ENCODE data around the gene NRF1.

NRF1 gene

DNA sequence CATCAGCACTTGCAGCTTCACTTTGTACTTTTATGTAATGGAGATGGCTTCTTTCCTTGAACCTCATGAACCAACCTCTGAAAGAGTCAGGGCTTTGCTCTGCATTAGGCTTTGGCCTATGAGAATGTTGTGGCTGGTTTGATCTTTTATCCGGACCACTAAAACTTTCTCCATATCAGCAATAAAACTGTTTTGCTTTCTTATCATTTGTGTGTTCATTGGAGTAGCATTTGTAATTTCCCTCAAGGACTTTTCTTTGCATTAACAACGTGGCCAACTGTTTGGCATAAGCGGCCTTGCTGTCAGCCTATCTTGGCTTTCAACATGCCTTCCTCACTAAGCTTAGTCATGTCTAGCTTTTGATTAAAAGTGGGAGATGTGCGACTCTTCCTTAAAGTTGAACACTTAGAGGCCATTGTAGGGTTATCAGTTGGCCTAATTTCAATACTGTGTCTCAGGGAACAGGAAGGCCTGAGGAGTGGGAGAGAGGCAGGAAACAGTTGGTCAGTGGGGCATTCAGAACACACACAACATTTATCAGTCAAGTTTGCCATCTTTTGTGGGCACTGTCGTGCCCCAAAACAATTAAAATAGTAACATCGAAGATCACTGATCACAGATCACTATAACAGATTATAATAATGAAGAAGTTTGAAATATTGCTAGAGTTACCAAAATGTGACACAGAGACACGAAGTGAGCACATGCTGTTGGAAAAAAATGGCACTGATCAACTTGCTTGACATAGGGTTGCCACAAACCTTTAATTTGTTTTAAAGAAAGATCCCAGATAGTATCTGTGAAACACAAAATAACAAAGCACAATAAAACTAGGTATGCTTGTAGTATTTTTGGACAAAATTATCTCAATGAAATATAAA, 64.7 kb downstream of the NRF1 start:
- TF ChIP-seq TAF1 (IDR thresholded peaks at IDR 0.05; ENCODE audit: borderline replicate concordance, insufficient read depth, low read length) (no peak), FOXP2 (optimal IDR thresholded peaks at IDR 0.05; ENCODE audit: borderline replicate concordance, extremely low read depth, extremely low read length, insufficient read depth) (no peak), POLR2AphosphoS5 (IDR thresholded peaks at IDR 0.05; ENCODE audit: low read depth, low read length) (no peak), SIN3A (IDR thresholded peaks at IDR 0.05; ENCODE audit: borderline replicate concordance, insufficient read depth, low read length) (no peak)
- TF ChIP-seq, protein P1, sequence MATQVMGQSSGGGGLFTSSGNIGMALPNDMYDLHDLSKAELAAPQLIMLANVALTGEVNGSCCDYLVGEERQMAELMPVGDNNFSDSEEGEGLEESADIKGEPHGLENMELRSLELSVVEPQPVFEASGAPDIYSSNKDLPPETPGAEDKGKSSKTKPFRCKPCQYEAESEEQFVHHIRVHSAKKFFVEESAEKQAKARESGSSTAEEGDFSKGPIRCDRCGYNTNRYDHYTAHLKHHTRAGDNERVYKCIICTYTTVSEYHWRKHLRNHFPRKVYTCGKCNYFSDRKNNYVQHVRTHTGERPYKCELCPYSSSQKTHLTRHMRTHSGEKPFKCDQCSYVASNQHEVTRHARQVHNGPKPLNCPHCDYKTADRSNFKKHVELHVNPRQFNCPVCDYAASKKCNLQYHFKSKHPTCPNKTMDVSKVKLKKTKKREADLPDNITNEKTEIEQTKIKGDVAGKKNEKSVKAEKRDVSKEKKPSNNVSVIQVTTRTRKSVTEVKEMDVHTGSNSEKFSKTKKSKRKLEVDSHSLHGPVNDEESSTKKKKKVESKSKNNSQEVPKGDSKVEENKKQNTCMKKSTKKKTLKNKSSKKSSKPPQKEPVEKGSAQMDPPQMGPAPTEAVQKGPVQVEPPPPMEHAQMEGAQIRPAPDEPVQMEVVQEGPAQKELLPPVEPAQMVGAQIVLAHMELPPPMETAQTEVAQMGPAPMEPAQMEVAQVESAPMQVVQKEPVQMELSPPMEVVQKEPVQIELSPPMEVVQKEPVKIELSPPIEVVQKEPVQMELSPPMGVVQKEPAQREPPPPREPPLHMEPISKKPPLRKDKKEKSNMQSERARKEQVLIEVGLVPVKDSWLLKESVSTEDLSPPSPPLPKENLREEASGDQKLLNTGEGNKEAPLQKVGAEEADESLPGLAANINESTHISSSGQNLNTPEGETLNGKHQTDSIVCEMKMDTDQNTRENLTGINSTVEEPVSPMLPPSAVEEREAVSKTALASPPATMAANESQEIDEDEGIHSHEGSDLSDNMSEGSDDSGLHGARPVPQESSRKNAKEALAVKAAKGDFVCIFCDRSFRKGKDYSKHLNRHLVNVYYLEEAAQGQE (IDR thresholded peaks at IDR 0.05; ENCODE audit: insufficient read depth in 1 of 2, low read depth in 2 of 2, low read length in 2 of 2) = no peak

DNA sequence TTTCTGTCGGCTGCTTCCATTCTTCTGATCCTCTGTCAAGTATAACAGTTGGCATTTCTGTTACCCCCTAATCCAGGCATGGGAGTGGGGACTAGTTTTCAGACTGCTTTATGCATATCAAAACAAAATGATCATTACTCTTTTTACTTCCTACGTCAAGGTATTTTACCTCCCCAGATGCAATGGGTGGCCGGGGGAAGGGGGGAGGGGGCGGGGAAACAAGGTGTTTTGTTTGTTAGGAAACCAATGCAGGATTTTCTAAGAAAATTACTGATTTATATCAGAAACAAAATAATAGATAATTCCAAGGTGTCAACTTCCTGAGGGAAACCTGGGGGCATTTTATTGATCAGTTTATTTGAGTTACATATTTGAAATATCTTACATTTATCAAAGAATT, 66.3 kb downstream of the NRF1 start:
- no peak for TF ChIP-seq SIN3A (IDR thresholded peaks at IDR 0.05; ENCODE audit: borderline replicate concordance, insufficient read depth, low read length)
- TF ChIP-seq TAF1 (IDR thresholded peaks at IDR 0.05; ENCODE audit: borderline replicate concordance, insufficient read depth, low read length) = no peak

DNA sequence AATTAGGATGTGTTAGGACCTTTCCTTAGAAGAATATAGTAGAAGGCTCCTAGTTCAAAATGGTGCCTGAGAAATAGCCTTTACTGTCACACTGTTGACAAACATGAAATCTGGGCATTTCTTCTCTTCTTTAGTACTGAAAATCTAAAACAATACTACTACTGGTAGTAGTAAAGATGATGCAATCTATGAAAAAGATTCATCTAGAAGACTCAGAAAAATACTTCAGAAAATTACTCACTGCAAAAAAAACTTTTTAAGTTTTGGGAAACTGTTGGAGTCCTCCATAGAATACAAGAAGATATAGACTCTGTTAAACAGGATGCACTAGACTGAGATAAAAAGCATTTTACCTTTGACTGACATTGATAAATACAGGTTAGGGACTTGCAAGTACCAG, 67.1 kb downstream of the NRF1 start:
- TF ChIP-seq FOXP2 (optimal IDR thresholded peaks at IDR 0.05; ENCODE audit: borderline replicate concordance, extremely low read depth, extremely low read length, insufficient read depth) = no peak
- TF ChIP-seq SIN3A (IDR thresholded peaks at IDR 0.05; ENCODE audit: borderline replicate concordance, insufficient read depth, low read length) = no peak
- no peak for TF ChIP-seq POLR2AphosphoS5 (IDR thresholded peaks at IDR 0.05; ENCODE audit: low read depth, low read length)
- no peak for TF ChIP-seq TAF1 (IDR thresholded peaks at IDR 0.05; ENCODE audit: borderline replicate concordance, insufficient read depth, low read length)
- TF ChIP-seq, protein P1 (IDR thresholded peaks at IDR 0.05; ENCODE audit: insufficient read depth in 1 of 2, low read depth in 2 of 2, low read length in 2 of 2) = no peak

DNA sequence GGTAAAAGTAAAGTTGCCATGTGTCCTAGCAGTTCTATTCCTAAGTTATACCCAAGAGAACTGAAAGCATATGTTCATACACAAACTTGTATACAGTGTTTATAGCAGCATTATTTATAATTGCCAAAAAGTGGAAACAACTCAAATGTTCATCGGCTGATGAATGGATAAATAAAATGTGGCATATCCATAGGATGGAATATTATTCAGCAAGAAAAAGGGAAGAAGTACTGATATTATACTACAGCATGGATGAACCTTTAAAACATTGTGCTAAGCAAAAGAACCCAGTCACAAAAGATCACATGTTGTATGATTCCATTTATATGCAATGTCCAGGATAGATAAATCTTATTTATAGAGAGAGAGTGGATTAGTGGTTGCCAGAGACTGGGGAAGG, 68.9 kb downstream of the NRF1 start:
- TF ChIP-seq SIN3A (IDR thresholded peaks at IDR 0.05; ENCODE audit: borderline replicate concordance, insufficient read depth, low read length) = no peak
- TF ChIP-seq, protein P1 (IDR thresholded peaks at IDR 0.05; ENCODE audit: insufficient read depth in 1 of 2, low read depth in 2 of 2, low read length in 2 of 2) = no peak
- TF ChIP-seq FOXP2 (optimal IDR thresholded peaks at IDR 0.05; ENCODE audit: borderline replicate concordance, extremely low read depth, extremely low read length, insufficient read depth) = no peak
- TF ChIP-seq TAF1 (IDR thresholded peaks at IDR 0.05; ENCODE audit: borderline replicate concordance, insufficient read depth, low read length) = no peak
- no peak for TF ChIP-seq POLR2AphosphoS5 (IDR thresholded peaks at IDR 0.05; ENCODE audit: low read depth, low read length)

DNA sequence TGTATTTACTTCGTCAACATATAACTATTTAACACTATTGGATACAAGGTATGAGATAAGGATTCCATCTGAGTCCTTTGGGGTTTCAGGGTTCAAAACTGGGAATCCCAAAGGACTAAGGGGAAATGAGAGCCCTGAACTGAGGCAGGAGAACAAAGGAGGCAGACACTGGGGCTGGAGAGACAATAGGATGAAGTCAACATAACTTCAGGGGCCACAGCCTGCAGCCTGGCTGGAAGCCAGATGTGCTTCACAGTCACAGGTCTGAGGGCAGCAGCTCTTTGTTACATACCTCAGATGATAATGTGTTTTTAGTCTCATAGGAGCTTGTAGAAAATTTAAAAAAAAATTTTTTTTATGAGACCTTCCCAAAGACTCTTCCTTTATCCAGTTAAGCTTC, 73.3 kb downstream of the NRF1 start:
- TF ChIP-seq FOXP2 (optimal IDR thresholded peaks at IDR 0.05; ENCODE audit: borderline replicate concordance, extremely low read depth, extremely low read length, insufficient read depth) = no peak
- TF ChIP-seq POLR2AphosphoS5 (IDR thresholded peaks at IDR 0.05; ENCODE audit: low read depth, low read length) = no peak

DNA sequence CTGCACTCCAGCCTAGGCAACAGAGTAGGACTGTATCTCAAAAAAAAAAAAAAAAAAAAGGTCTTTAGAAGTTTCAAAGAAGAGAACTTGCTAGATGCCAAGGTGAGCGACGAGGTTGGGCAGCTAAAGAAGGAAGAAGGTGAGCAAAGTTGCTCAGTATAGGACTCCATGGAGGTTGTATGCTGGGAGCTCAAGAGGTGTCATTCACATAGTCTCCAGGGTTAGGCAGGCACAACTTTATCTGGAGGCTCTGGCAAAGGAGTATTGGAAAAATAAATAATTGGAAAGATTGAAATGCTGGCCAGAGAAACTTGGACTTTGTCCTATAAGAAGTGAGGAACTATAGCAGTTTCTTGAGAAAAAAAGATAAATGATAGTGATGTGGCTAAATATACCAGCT, 74.5 kb downstream of the NRF1 start:
- TF ChIP-seq POLR2AphosphoS5 (IDR thresholded peaks at IDR 0.05; ENCODE audit: low read depth, low read length) = no peak
- TF ChIP-seq, protein P1 (IDR thresholded peaks at IDR 0.05; ENCODE audit: insufficient read depth in 1 of 2, low read depth in 2 of 2, low read length in 2 of 2) = no peak
